Stimulated activated CD4-positive, alpha-beta T cell treated with anti-CD3 and anti-CD28 coated beads, Interleukin-12 subunit alpha, Interleukin-12 subunit beta, amount 100 ng/mL, for 4 hours (primary cell): ENCODE measurements around the gene SLC22A23.

Experiments
- DNase-seq: peaks from one replicate; pipeline ENCODE4 v3.0.0-alpha.2; 2020

The SLC22A23 gene

GRCh38 chr6:3468585-3468984 lies 11.7 kb upstream of the SLC22A23 start:
- no peak for DNase-seq

GRCh38 chr6:3467996-3468395 lies 11.1 kb upstream of the SLC22A23 start:
- no peak for DNase-seq

GRCh38 chr6:3466488-3467219 lies 9.8 kb upstream of the SLC22A23 start:
- DNase-seq: no peak

GRCh38 chr6:3460253-3460652 lies 3.4 kb upstream of the SLC22A23 start:
- DNase-seq: no peak

- DNase-seq: no peak
Measured at GRCh38 chr6:3458706-3459421, 2.0 kb upstream of the SLC22A23 start.

GRCh38 chr6:3457710-3458602 lies 1.1 kb upstream of the SLC22A23 start:
- no peak for DNase-seq

GRCh38 chr6:3456395-3456897 lies 404 bp downstream of the SLC22A23 start:
- peak; percentile 5 for DNase-seq

GRCh38 chr6:3455569-3456394 lies 1.1 kb downstream of the SLC22A23 start:
- peak; percentile 13 for DNase-seq

- DNase-seq: peak; percentile 28
Measured at GRCh38 chr6:3455147-3455568, 1.7 kb downstream of the SLC22A23 start.

GRCh38 chr6:3454273-3455010 lies 2.4 kb downstream of the SLC22A23 start:
- DNase-seq: no peak

- no peak for DNase-seq
Measured at GRCh38 chr6:3453413-3454272, 3.2 kb downstream of the SLC22A23 start.

- DNase-seq: no peak
Measured at GRCh38 chr6:3451498-3451897, 5.4 kb downstream of the SLC22A23 start.

- no peak for DNase-seq
Measured at GRCh38 chr6:3450888-3451287, 6.0 kb downstream of the SLC22A23 start.

- no peak for DNase-seq
Measured at GRCh38 chr6:3449750-3450305, 7.0 kb downstream of the SLC22A23 start.

GRCh38 chr6:3449321-3449720 lies 7.5 kb downstream of the SLC22A23 start:
- no peak for DNase-seq

- DNase-seq: no peak
Measured at GRCh38 chr6:3447005-3447404, 9.8 kb downstream of the SLC22A23 start.

GRCh38 chr6:3446184-3446583 lies 10.7 kb downstream of the SLC22A23 start:
- DNase-seq: no peak

GRCh38 chr6:3444276-3445088 lies 12.4 kb downstream of the SLC22A23 start:
- no peak for DNase-seq

- DNase-seq: no peak
Measured at GRCh38 chr6:3443221-3443515, 13.7 kb downstream of the SLC22A23 start.
